ENCODE measurements around the gene CAAP1. TPM values are rescaled to one million over a fixed set of nuclear protein-coding genes. Genes with fewer than 3 reads are reported as not detected.

The CAAP1 gene
- total RNA-seq, 1 experiment from 2014 or later: 24.1 TPM

GRCh38 chr9:26814799-26815198, 77.8 kb downstream of the CAAP1 start:
- Histone ChIP-seq H3K4me3 (ENCODE audit: low read length) (no peak overlapping the region), H3K9ac (ENCODE audit: low read length) (no peak overlapping the region), H2AFZ (ENCODE audit: low read length) (no peak overlapping the region), H4K20me1 (ENCODE audit: low read length) (no peaks in the 10 kb centered on the region), H3K4me2 (ENCODE audit: low read length) (no peak overlapping the region), H3K9me3 (ENCODE audit: low read length) (no peaks in the 10 kb centered on the region), H3F3A (ENCODE audit: low read length, unreplicated experiment) (no peaks in the 10 kb centered on the region), H3K4me1 (ENCODE audit: insufficient read depth, low read length) (0 out of 2 replicates have a peak, but pooled peaks cover 6% of the 10 kb centered on the region), H3K36me3 (ENCODE audit: low read depth, low read length) (no peaks in the 10 kb centered on the region), H3K27ac (ENCODE audit: low read length) (no peak overlapping the region), H3K27me3 (ENCODE audit: low read length) (no peaks in the 10 kb centered on the region), H3K79me2 (ENCODE audit: low read length) (no peaks in the 10 kb centered on the region), H3K9me2 (replicated peaks; ENCODE audit: low read length) (no peaks in the 10 kb centered on the region)
- DNase-seq (no peak), ATAC-seq (no peak)
- no TSS peak for BruUV-seq (replicated peaks)
- POLR2A ChIA-PET (ENCODE audit: unreplicated experiment): no interaction called here
- TF ChIP-seq EZH2phosphoT487 (IDR thresholded peaks at IDR 0.05; ENCODE audit: borderline replicate concordance, low read length) (no peak), CTCF (conservative IDR thresholded peaks at IDR 0.05; ENCODE audit: low read depth, low read length) (no peak), EZH2 (IDR thresholded peaks at IDR 0.05; ENCODE audit: low read length, unreplicated experiment) (no peak)
- CTCF ChIA-PET: no interaction called here
- intact Hi-C loops (cut with micrococcal nuclease): no loop called here

GRCh38 chr9:26813247-26813646, 79.4 kb downstream of the CAAP1 start:
- H3K9me2 ChIP-seq (replicated peaks; ENCODE audit: low read length): no peaks in the 10 kb centered on the region
- no peak overlapping the region for H3K4me2 ChIP-seq (ENCODE audit: low read length)
- ATAC-seq: no peak
- H3K9ac ChIP-seq (ENCODE audit: low read length): no peak overlapping the region
- no peak overlapping the region for H2AFZ ChIP-seq (ENCODE audit: low read length)
- H3K79me2 ChIP-seq (ENCODE audit: low read length): no peaks in the 10 kb centered on the region
- no peak for DNase-seq
- POLR2A ChIA-PET (ENCODE audit: unreplicated experiment): no interaction called here
- H3K4me3 ChIP-seq (ENCODE audit: low read length): no peak overlapping the region
- H3K9me3 ChIP-seq (ENCODE audit: low read length): no peaks in the 10 kb centered on the region
- intact Hi-C loops (cut with micrococcal nuclease): no loop called here
- H3K27me3 ChIP-seq (ENCODE audit: low read length): no peaks in the 10 kb centered on the region
- TF ChIP-seq EZH2phosphoT487 (IDR thresholded peaks at IDR 0.05; ENCODE audit: borderline replicate concordance, low read length) (no peak), CTCF (conservative IDR thresholded peaks at IDR 0.05; ENCODE audit: low read depth, low read length) (no peak), EZH2 (IDR thresholded peaks at IDR 0.05; ENCODE audit: low read length, unreplicated experiment) (no peak)
- H4K20me1 ChIP-seq (ENCODE audit: low read length): no peaks in the 10 kb centered on the region
- H3K36me3 ChIP-seq (ENCODE audit: low read depth, low read length): no peaks in the 10 kb centered on the region
- H3K27ac ChIP-seq (ENCODE audit: low read length): no peak overlapping the region
- H3K4me1 ChIP-seq (ENCODE audit: insufficient read depth, low read length): 0 out of 2 replicates have a peak, but pooled peaks cover 6% of the 10 kb centered on the region
- BruUV-seq (replicated peaks): no TSS peak
- H3F3A ChIP-seq (ENCODE audit: low read length, unreplicated experiment): no peaks in the 10 kb centered on the region
- CTCF ChIA-PET: no interaction called here

- ChIA-PET POLR2A (ENCODE audit: unreplicated experiment) (no interaction called here), CTCF (no interaction called here)
- no peaks in the 10 kb centered on the region for H3F3A ChIP-seq (ENCODE audit: low read length, unreplicated experiment)
- H3K4me3 ChIP-seq (ENCODE audit: low read length): no peak overlapping the region
- intact Hi-C loops (cut with micrococcal nuclease): no loop called here
- no TSS peak for BruUV-seq (replicated peaks)
- H3K9ac ChIP-seq (ENCODE audit: low read length): no peak overlapping the region
- H3K4me2 ChIP-seq (ENCODE audit: low read length): no peak overlapping the region
- no peaks in the 10 kb centered on the region for H4K20me1 ChIP-seq (ENCODE audit: low read length)
- 0 out of 2 replicates have a peak, but pooled peaks cover 6% of the 10 kb centered on the region for H3K4me1 ChIP-seq (ENCODE audit: insufficient read depth, low read length)
- no peaks in the 10 kb centered on the region for H3K79me2 ChIP-seq (ENCODE audit: low read length)
- H3K9me2 ChIP-seq (replicated peaks; ENCODE audit: low read length): no peaks in the 10 kb centered on the region
- H3K27me3 ChIP-seq (ENCODE audit: low read length): no peaks in the 10 kb centered on the region
- no peak for ATAC-seq
- H3K9me3 ChIP-seq (ENCODE audit: low read length): no peaks in the 10 kb centered on the region
- H3K36me3 ChIP-seq (ENCODE audit: low read depth, low read length): no peaks in the 10 kb centered on the region
- no peak overlapping the region for H3K27ac ChIP-seq (ENCODE audit: low read length)
- no peak overlapping the region for H2AFZ ChIP-seq (ENCODE audit: low read length)
- peak; percentile 6 for DNase-seq
- no peak for TF ChIP-seq CTCF (conservative IDR thresholded peaks at IDR 0.05; ENCODE audit: low read depth, low read length)
- TF ChIP-seq EZH2 (IDR thresholded peaks at IDR 0.05; ENCODE audit: low read length, unreplicated experiment): no peak
- TF ChIP-seq EZH2phosphoT487 (IDR thresholded peaks at IDR 0.05; ENCODE audit: borderline replicate concordance, low read length): no peak
Measured at GRCh38 chr9:26812217-26812616, 80.4 kb downstream of the CAAP1 start.
